GM19328 (cell line): ENCODE measurements around the gene TACC2.

Experiments
- ATAC-seq: cut with Tn5 transposase; IDR thresholded peaks from one replicate; pipeline ENCODE4 v1.9.1; 2021; ENCODE audit warnings: mild to moderate bottlenecking, moderate library complexity; ENCODE audit not compliant: unreplicated experiment

The TACC2 gene

GRCh38 chr10:122163174-122164022, 174.4 kb downstream of the TACC2 start:
- ATAC-seq, result no peak

DNA sequence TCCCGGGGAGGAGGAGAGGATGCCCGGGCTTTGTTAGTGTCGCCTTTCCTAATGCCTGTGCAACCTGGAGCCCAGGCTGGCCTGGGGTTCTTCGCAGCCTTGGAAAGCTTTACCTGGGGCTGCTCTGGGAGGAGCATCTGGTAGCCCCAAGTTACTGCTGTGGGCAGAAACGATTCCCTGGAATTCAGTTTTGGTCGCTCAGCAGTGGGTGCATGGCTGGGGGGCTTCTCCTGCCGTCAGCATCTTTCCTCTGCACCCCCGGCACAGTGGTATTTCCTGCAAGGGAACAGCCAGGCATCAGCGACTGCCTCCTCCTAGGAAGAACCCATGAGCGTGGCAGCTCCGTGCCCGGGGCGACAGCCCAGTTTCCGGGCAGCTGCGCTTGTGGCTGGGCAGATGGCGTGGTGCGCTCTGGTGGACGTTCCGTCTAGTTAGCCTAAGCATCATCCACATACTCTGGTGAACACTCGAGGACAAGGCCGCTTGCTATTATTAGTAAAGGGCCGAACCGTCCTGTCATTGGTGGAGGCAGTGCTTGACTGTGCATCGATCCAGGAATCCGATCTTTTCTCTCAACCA, 175.1 kb downstream of the TACC2 start:
- no peak for ATAC-seq

DNA sequence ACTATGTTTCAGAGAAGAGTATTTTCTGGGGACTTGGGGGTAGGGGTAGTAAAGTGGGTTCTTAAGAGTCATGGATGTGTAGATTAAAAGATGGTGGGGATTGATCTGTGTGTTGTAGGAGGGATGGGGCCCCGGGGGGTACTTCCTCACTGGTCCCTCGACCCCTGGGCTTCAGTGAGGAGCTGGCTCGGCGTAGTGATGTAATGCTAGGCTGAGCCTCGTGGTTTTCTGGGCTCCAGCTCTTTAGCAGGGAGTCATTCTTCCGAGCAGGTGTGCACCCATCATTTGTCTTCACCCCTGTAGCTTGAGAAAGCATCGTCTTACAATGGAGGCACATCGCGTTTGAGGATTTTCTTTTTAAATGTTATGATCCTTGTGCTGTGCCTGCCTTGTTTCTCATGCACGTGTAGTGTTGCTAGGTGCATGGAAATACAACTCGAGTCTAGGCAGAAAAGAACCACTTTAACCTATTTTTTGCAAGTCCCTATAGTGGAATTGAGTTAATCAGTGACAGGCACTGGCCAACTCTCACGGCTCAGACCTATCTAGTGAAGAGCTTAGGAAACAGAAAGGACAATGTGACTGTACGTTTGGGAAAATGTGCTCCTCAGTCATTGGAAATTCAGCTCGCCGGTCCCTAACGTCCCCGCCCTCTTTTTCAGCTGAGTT, 176.0 kb downstream of the TACC2 start:
- ATAC-seq, result no peak

DNA sequence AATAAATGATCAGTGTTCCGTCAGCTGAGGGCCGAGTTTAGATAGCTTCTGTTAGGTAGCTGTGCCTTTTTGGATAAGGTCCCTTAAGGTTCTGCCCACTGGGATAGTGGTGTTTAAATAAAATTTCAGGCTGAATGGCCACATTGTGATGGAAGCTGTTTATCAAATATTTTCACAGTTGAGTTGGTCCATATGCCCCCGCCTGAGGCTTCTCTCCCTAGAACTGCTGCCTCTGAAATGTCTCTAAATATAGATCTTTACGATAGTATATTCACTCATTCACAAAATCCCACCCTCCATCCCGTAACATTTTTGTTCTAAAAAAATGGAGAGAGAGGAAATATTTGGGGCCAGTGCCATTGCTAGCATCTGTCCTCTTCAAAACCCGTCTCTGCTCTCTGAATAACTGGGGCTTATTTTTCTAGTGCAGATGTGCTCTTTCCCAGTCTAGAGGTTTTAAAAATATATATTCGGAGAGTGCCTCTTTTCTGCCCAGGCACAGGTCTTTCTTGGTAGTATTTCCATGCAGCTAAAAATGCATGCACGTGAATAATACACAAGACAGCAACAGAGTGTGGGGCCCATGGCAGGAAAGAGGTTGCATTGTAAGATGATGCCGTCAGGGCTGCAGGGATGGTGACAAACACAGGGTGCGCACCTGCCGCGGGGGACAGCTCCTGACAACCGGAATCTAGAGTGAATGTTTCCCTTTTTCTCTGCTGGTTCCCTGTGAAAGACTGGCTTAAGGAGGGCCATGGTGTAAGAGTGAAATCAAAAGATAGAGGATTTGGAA, 176.7 kb downstream of the TACC2 start:
- ATAC-seq, result no peak

GRCh38 chr10:122168101-122168500, 179.1 kb downstream of the TACC2 start:
- no peak for ATAC-seq

GRCh38 chr10:122168598-122169394, 179.8 kb downstream of the TACC2 start:
- ATAC-seq, result no peak

DNA sequence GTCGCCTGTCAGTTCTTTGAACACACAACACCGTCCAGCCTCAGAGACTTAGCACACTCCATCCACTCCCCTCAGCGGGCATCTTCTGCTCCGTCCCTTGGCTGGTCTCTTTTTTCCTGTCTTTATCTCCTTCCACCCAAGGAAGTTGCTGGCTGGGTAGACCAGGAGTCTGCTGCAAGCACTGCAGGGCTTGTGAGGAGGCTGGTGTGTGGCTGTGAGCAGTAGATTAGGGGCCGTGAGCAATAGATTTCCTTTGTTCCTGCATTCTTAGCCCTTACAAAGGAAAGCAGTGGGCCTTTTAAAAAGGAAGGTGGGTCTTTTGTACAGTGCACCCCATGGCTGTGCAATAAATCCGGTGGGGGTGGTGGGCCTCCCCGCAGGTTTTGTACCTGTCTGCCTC, 181.8 kb downstream of the TACC2 start:
- no peak for ATAC-seq

- ATAC-seq, result no peak
Observed at GRCh38 chr10:122171302-122172075, 182.5 kb downstream of the TACC2 start.

DNA sequence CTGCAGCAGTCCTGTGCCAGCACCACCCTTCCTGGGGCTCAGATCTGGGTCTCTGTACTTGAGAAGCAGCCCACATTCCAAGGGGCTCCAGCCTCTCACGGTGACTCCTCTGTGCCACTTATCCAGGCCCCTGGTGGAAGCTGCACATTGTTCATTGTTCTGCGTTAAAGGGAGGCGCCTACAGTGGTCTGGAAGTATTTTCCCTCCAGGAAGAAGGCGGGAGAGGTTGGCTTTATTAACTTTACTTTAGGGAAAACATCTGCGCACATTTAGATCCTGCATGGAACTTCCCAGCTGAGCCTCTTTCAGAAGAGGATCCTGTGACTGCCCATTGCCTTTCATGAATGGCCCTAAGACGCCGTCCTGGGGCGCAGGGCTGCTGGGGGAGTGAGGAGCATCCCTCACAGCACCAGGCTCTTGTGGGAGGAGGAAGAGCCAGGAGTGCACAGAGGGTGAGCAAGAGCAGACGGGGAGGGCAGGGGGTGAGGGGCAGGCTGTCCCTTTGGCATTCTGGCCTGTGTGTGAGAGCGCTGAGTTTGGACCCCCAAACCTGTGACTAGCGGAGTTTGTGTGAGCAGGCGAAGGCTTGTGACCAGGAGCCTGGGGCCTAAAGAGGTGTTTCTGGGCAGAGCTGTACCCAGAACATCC, 183.5 kb downstream of the TACC2 start:
- ATAC-seq, result no peak

DNA sequence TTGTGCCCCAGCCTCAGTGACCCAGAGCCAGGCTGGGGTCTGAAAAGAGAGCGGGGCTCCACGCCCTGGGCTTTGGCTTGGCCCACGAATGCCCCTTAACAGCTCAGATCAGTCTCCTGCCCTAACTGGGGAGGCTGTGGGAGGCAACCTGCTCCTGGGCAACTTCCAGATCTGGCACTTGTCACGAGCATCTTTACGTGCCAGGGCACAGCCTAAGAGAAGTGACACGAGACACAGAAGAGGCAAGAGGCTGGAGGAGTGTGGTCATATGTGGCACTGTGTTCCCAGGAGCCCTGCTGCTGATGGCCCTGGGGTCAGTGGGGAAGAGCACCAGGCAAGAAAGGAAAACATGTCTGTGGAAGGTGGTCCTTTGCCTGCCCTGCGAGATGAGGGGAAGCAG, 184.4 kb downstream of the TACC2 start:
- no peak for ATAC-seq

- ATAC-seq, result no peak
Observed at GRCh38 chr10:122173766-122174435, 184.9 kb downstream of the TACC2 start.

GRCh38 chr10:122176232-122177213, 187.6 kb downstream of the TACC2 start:
- ATAC-seq, result no peak

- no peak for ATAC-seq
Observed at GRCh38 chr10:122178655-122179054, 189.7 kb downstream of the TACC2 start.

GRCh38 chr10:122181041-122181732, 192.2 kb downstream of the TACC2 start:
- ATAC-seq, result no peak

DNA sequence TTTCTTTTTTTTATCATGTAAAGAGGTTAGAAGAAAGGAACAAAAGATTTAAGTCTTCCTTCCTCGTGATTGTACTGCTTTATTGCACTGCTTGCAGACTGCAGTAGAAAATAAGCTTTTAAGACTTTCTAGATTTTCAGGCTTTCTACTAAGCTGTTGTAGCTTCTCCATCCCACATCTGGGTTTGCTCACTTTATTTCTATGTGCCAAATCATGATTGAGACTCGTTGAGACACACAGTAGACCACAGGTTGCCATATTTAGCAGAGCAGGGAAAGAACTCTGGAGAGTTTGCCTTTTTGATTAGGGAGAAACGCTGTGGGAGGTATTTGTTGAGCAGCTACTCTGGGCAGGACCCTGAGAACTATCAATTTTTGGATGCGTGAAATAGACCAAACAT, 192.9 kb downstream of the TACC2 start:
- no peak for ATAC-seq

DNA sequence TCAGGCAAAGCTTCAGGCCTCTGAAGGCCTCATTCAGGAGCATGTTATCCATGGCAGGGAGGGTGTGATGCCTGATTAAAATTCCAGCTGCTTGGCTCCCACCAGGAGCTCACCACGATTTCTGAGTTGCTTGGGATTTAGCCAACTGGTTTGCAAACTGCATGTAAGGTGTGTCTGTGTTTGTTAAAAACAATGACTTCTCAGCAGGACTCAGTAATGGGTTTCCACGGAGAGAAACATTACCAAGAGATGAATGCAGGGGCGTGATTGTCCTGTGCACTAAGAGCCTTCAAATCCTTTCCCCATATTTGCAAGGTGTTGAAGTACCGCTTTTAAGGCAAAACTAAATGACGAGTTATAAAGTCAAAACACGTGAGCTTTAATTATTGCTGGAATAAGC, 193.3 kb downstream of the TACC2 start:
- ATAC-seq, result no peak

- no peak for ATAC-seq
Observed at GRCh38 chr10:122184254-122184653, 195.3 kb downstream of the TACC2 start.
